HG03025 (cell line): ENCODE measurements around the gene ZNF764.
"Not testable (repeated sequence)": the region's sequence is repeated elsewhere in the genome, so short reads cannot be mapped to it uniquely, and the experiment has no call there.

Source experiments
- ATAC-seq: cut with Tn5 transposase; IDR thresholded peaks from one replicate; pipeline ENCODE4 v1.9.1; 2021; ENCODE audit warnings: mild to moderate bottlenecking, moderate library complexity; ENCODE audit not compliant: unreplicated experiment, low FRiP score

Gene ZNF764

DNA sequence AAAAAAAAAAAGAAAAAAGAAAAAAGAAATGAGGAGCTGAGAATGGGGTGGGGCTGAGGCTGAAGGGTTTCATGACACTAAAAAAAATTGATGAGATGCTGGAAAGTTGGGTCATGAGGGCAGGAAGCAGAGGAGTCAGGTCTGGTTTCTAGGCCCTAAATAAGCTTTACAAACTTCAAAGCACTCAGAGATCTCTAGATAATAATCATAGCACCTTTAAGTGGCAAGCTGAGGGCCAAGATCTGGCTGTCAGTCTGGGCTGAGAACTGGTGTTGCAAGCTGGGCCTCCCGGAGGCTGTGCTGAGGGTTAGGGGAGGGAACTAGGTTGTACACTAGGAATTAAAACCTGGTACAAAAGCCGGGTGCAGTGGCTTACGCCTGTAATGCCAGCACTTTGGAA lies 6.4 kb downstream of the ZNF764 start:
- ATAC-seq: no peak

- no peak for ATAC-seq
Observed at GRCh38 chr16:30548416-30549253, 9.5 kb downstream of the ZNF764 start.

DNA sequence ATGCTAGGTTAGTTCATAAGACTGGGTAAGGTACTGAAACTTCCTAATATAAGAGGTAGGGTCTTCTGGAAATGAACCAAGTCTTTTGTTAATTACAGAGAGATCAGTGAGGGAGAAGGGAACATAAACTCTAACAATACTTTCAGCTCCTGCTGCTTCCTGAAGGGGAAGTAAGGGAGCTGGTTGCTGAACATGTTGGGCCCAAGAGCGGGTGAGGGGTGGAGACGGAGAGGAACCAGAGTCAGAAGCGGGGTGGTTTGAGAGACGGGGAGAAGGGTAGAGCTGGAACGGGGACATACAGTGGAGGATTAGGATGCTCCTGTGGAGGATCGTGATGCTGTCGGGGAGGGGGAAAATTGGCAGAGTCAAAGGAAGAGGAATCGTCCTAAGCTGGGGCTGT lies 12.1 kb downstream of the ZNF764 start:
- no peak for ATAC-seq

DNA sequence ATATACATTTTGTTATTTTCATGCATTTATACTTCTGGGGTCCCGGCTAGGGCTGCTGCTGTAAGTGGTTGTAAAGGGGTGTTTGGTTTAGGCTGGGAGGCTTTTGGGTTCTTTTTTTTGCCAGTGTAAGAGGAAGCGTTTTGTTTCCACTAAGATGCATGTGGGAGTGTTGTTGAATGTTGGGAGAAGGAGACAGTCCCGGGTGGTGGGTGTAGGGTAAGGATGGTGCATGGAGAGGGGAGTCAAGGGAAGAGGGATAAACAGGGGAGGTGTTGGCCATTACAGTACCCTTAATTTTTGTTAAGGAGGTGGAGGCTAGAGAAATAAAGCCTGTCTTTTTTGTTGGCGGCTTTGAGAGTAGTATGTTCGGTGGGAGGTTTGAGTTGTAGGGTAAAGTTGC lies 15.1 kb downstream of the ZNF764 start:
- no peak for ATAC-seq

- no peak for ATAC-seq
Observed at GRCh38 chr16:30541502-30542329, 16.5 kb downstream of the ZNF764 start.

DNA sequence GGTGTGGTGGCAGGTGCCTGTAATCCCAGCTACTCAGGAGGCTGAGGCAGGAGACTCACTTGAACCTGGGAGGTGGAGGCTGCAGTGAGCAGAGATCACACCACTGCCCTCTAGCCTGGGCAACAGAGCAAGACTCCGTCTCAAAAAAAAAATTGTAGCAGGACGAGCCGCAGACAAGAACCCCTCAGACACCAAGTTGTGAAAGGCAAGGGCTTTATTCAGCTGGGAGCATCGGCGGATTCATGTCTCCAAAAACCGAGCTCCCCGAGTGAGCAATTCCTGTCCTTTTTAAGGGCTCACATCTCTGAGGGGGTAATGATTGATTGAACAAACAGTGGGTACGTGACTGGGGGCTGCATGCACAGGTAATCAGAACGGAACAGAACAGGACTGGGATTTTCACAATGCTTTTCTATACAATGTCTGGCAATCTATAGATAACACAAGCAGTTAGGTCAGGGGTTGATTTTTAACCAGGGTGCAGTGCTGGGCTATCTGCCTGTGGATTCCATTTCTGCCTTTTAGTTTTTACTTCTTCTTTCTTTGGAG lies 17.2 kb downstream of the ZNF764 start:
- ATAC-seq: not testable (repeated sequence)

DNA sequence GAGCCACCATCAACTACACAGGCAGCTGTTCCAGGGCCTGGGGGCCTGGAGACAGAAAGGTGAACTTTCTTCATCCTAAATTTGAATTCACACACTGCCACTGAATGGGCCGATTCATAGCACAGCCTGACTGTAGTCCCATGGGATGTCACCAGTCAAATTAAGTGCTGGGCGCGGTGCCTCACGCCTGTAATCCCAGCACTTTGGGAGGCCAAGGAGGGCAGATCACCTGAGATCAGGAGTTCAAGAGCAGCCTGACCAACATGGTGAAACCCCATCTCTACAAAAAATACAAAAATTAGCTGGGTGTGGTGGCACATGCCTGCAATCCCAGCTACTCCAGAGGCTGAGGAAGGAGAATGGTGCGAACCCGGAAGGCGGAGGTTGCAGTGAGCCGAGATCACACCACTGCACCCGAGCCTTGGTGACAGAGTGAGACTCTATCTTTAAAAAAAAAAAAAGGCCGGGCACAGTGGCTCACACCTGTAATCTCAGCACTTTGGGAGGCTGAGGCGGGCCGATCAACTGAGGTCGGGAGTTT lies 18.1 kb downstream of the ZNF764 start:
- not testable (repeated sequence) for ATAC-seq

GRCh38 chr16:30539000-30539964 lies 18.9 kb downstream of the ZNF764 start:
- no peak for ATAC-seq

- ATAC-seq: not testable (repeated sequence)
Observed at GRCh38 chr16:30536391-30537024, 21.7 kb downstream of the ZNF764 start.

- ATAC-seq: no peak
Observed at GRCh38 chr16:30535777-30536190, 22.4 kb downstream of the ZNF764 start.

GRCh38 chr16:30535106-30535776 lies 22.9 kb downstream of the ZNF764 start:
- ATAC-seq: peak; percentile 12

DNA sequence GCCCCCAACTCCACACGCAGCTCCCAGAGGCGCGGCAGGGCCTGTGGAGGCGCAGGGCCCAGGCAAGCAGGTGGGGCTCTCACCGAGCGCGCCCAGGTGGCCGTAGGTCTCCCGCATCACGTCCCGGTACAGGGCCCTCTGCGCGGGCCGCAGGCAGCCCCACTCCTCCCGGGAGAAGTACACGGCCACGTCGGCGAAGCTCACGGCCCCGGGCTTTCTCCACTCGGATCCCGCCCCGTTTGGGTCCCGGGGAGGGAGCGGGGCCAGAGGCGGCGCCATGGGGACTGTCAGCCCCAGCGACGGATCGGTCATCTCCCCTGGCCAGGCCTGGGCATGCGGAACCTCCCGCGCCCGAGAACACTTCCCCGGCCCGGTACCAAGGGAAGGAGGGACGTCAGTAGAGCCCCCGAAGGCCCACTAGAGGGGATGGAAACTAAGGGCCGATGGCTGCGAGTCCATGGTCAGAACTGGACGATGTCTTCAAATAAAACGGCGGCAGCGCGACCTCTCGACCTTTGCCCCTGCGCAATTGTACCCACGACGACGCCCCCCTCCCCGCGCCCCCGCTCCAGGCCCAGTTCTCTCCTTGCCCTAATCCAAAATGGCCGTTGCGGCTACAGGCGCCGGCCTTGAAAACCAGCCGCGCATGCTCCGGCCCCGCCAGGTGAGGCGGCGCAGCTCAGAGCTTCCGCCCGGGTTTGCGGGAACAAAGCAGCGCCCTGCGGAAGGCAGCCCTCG lies 23.6 kb downstream of the ZNF764 start, which contains the start of gene ZNF747:
ZNF747 (minus strand) TSS at position 491 of the 738 bp plus-strand sequence; CDS start at position 312, 179 bp downstream.
- peak; percentile 53 for ATAC-seq

- peak; percentile 9 for ATAC-seq
Observed at GRCh38 chr16:30533748-30534367, 24.3 kb downstream of the ZNF764 start.

DNA sequence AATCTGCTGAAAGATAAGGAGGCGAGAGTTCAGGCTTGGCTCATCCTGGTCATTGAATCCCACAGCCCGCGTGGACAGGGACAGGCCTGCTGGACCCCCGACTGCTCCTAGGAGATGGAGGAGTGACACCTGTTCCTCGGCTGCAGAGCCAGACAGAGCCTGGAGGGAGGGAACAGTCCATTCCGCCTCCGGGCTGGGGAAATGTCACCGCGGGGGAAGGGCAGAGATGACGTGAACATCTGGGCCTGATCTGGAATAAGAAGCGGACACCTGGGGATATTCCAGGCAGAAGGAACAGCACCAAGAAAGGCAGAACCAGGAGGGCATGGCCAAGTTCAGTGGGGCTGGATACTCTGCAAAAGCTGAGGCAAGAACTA lies 25.0 kb downstream of the ZNF764 start:
- ATAC-seq: no peak

DNA sequence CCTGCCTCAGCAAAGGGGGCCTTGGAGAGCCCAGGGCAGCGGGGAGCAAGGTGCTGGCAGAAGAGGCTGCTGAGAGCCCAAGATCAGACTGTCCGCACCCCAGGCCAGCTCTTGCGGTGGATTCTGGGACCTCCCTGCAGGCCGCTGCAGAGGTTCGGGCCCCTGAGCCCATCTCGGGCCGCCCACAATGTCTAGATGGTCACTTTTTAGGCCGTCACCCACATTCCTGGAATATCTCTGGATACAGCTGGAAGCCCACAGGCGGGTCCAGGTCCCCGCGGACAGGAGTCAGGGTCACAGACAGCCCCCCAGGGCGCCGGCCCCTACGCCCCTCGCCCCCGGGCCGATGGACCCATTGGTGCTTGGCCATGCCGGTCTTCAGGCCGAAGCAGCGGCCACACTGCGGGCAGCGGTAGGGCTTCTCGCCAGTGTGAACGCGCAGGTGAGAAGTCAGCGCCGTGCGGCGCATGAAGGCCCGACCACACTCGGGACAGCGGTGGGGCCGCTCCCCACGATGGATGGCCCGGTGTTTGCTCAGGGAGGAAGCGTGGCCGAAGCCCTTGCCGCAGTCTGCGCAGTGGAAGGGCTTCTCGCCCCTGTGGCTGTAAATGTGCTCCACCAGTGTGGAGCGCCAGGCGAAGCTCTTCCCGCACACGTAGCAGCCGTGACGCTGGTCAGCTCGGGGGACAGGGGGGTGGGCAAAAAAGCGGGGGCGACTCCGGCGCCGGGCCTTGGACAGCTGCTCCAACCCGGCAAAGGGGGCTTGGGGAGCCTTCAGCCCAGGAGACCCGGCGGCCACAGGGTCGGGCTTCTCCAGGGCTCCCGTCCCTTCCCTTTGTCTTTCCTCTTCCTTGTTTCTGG lies 25.7 kb downstream of the ZNF764 start:
- no peak for ATAC-seq

GRCh38 chr16:30530163-30531037 lies 27.8 kb downstream of the ZNF764 start:
- ATAC-seq: no peak
